Neuronal stem cell (in vitro differentiated cells): ENCODE data around the gene USP1.

ENCODE experiments used
- DNase-seq: peaks from one replicate; pipeline ENCODE4 v3.0.0-alpha.2; 2013; ENCODE audit warnings: low spot score
- H2AFZ ChIP-seq: one replicate; pipeline ENCODE4 v1.6.1; 2013; ENCODE audit warnings: mild to moderate bottlenecking, low read length, inconsistent platforms
- H2AK5ac ChIP-seq: 2 replicates; pipeline ENCODE4 v1.6.1; 2013; ENCODE audit warnings: low read depth, mild to moderate bottlenecking, inconsistent platforms, low read length, moderate library complexity, mixed read lengths
- H2BK120ac ChIP-seq: 2 replicates; pipeline ENCODE4 v1.6.1; 2013; ENCODE audit warnings: low read depth, mild to moderate bottlenecking, inconsistent platforms, low read length, moderate library complexity, mixed read lengths
- H2BK12ac ChIP-seq: one replicate; pipeline ENCODE4 v1.6.1; 2013; ENCODE audit warnings: low read length, inconsistent platforms
- H2BK15ac ChIP-seq: 2 replicates; pipeline ENCODE4 v1.6.1; 2013; ENCODE audit warnings: mild to moderate bottlenecking, low read length, inconsistent platforms, mixed read lengths
- H2BK5ac ChIP-seq: one replicate; pipeline ENCODE4 v1.6.1; 2013; ENCODE audit warnings: inconsistent platforms, mild to moderate bottlenecking, low read length, moderate library complexity
- H3K14ac ChIP-seq: one replicate; pipeline ENCODE4 v1.6.1; 2013; ENCODE audit warnings: low read length, inconsistent platforms
- H3K18ac ChIP-seq: 2 replicates; pipeline ENCODE4 v1.6.1; 2013; ENCODE audit warnings: low read length, inconsistent platforms
- H3K23ac ChIP-seq: 2 replicates; pipeline ENCODE4 v1.6.1; 2013; ENCODE audit warnings: low read depth, mild to moderate bottlenecking, mixed read lengths, low read length, inconsistent platforms; ENCODE audit not compliant: poor library complexity
- H3K27ac ChIP-seq: replicated peaks from 3 replicates; pipeline ENCODE4 v1.5.1; 2013; ENCODE audit warnings: low read length, inconsistent platforms
- H3K27me3 ChIP-seq, 3 experiments: 2 replicates each; pipeline ENCODE4 v1.6.1; 2013; ENCODE audit warnings: low read length in 3 of 3, mild to moderate bottlenecking in 2 of 3, inconsistent platforms in 1 of 3, low read depth in 1 of 3, mixed read lengths in 1 of 3, moderate library complexity in 1 of 3; ENCODE audit not compliant: control insufficient read depth in 3 of 3, insufficient read depth in 3 of 3
- H3K36me3 ChIP-seq, 2 donors: replicated peaks in 1 of 2; 2 replicates each; pipeline ENCODE4 v1.6.1; 2013; ENCODE audit warnings: low read length in 2 of 2; ENCODE audit not compliant: control insufficient read depth in 2 of 2, insufficient read depth in 2 of 2
- H3K4ac ChIP-seq: 2 replicates; pipeline ENCODE4 v1.6.1; 2013; ENCODE audit warnings: inconsistent platforms, mild to moderate bottlenecking, low read length, moderate library complexity
- H3K4me1 ChIP-seq, 2 donors: 1 replicate in 1 of 2; 2 replicates in 1 of 2; pipeline ENCODE4 v1.6.1; 2013; ENCODE audit warnings: low read length in 2 of 2, low read depth in 1 of 2; ENCODE audit not compliant: control insufficient read depth in 2 of 2, insufficient read depth in 1 of 2
- H3K4me2 ChIP-seq: one replicate; pipeline ENCODE4 v1.6.1; 2013; ENCODE audit warnings: mild to moderate bottlenecking, low read length, inconsistent platforms; ENCODE audit not compliant: insufficient read depth, poor library complexity, severe bottlenecking
- H3K4me3 ChIP-seq, 2 donors: 2 replicates each; pipeline ENCODE4 v1.5.1; 2013; ENCODE audit warnings: low read length in 2 of 2, mild to moderate bottlenecking in 2 of 2, inconsistent platforms in 1 of 2, moderate library complexity in 1 of 2
- H3K79me1 ChIP-seq: one replicate; pipeline ENCODE4 v1.6.1; 2013; ENCODE audit warnings: low read depth, mild to moderate bottlenecking, inconsistent platforms, low read length, moderate library complexity
- H3K9ac ChIP-seq: one replicate; pipeline ENCODE4 v1.6.1; 2013; ENCODE audit warnings: mild to moderate bottlenecking, low read depth, low read length, inconsistent platforms; ENCODE audit not compliant: poor library complexity
- H3K9me3 ChIP-seq, 2 donors: replicated peaks in 1 of 2; 2 replicates each; pipeline versions ENCODE3 to v1.6.1; 2013; ENCODE audit warnings: low read length in 2 of 2, mild to moderate bottlenecking in 2 of 2, inconsistent platforms in 1 of 2, low read depth in 1 of 2, mixed read lengths in 1 of 2, moderate library complexity in 1 of 2; ENCODE audit not compliant: control insufficient read depth in 2 of 2, insufficient read depth in 1 of 2
- H4K8ac ChIP-seq: one replicate; pipeline ENCODE4 v1.6.1; 2013; ENCODE audit warnings: low read depth, mild to moderate bottlenecking, inconsistent platforms, low read length, moderate library complexity
- H4K91ac ChIP-seq: one replicate; pipeline ENCODE4 v1.6.1; 2013; ENCODE audit warnings: low read length, low read depth, mild to moderate bottlenecking, inconsistent platforms; ENCODE audit not compliant: poor library complexity
- WGBS, 2 donors: extraction: QIAGEN DNeasy Blood & Tissue Kit; methylation state at CpG; one replicate each; pipeline ENCODE4 v1.1.7; 2013; ENCODE audit warnings: missing lambda C conversion rate in 2 of 2, mixed read lengths in 1 of 2; ENCODE audit not compliant: insufficient read length in 2 of 2, insufficient replicate concordance in 1 of 2; ENCODE audit errors: extremely low coverage in 2 of 2; 5-methylcytosine and 5-hydroxymethylcytosine counted together

Gene USP1

DNA sequence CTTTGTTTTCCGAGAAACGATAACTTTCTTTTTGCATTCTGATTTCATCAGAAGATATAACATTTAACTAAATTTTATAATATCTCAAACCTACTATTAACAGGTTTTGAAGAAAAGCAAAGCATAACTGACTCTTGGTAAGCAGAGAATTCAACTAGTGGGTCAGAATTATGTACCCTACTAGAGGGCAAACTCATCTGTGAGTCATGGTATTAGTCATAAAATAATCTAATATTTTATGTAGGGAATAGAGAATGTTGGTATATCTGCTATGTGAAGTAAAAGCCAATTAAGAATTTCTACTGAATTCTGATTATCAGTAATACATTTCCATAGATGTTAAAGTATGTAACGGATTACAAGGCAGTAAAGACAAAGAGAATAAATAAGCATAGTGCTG, 56.8 kb downstream of the USP1 start:
- H4K91ac ChIP-seq = no peak overlapping the region
- H3K9me3 ChIP-seq = no peaks in the 10 kb centered on the region
- H3K27me3 ChIP-seq = no peaks in the 10 kb centered on the region
- no peak for DNase-seq
- H3K9ac ChIP-seq = no peak overlapping the region
- no peak overlapping the region for H3K27ac ChIP-seq
- no peak overlapping the region for H2AFZ ChIP-seq
- H3K18ac ChIP-seq = no peak overlapping the region
- H3K23ac ChIP-seq = no peak overlapping the region
- H2AK5ac ChIP-seq = no peak overlapping the region
- H2BK12ac ChIP-seq = no peak overlapping the region
- no peak overlapping the region for H2BK15ac ChIP-seq
- no peak overlapping the region for H2BK5ac ChIP-seq
- H3K79me1 ChIP-seq = no peaks in the 10 kb centered on the region
- no peak overlapping the region for H3K4me3 ChIP-seq
- no peak overlapping the region for H3K4ac ChIP-seq
- no peak overlapping the region for H4K8ac ChIP-seq
- no peaks in the 10 kb centered on the region for H3K4me1 ChIP-seq
- no peak overlapping the region for H3K14ac ChIP-seq
- peaks cover 4 to 85% of the 10 kb centered on the region in 2 donors for H3K36me3 ChIP-seq
- no peak overlapping the region for H2BK120ac ChIP-seq
- no CpG with 5 or more reads among the region's 3 CpGs for WGBS, 2 donors
- no peak overlapping the region for H3K4me2 ChIP-seq

DNA sequence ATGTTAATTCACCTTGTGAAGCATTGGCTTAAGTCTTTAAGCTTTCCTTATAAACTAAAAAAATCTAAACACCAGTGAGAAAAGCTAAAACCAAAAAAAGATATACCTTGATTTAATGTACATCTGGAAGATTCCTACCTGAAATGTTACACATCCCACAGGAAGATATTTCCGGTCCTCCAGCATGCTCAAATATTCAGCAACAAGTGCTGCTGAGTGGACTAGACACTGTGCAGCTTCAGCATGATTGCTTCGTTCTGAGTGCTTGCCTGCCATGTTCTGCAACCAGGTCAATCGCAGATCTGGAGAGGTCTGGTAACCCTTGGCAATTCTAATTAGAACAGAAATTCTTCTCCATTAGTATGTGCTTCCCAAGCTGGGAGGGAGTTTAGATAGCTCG, 57.3 kb downstream of the USP1 start:
- H2BK12ac ChIP-seq = no peak overlapping the region
- no peak overlapping the region for H2BK120ac ChIP-seq
- DNase-seq = no peak
- H2BK5ac ChIP-seq = no peak overlapping the region
- peaks cover 4 to 83% of the 10 kb centered on the region in 2 donors for H3K36me3 ChIP-seq
- H3K9ac ChIP-seq = no peak overlapping the region
- no peak overlapping the region for H3K23ac ChIP-seq
- no peaks in the 10 kb centered on the region for H3K27me3 ChIP-seq
- H3K4me2 ChIP-seq = no peak overlapping the region
- no peaks in the 10 kb centered on the region for H3K4me1 ChIP-seq
- no peak overlapping the region for H3K4ac ChIP-seq
- H2BK15ac ChIP-seq = no peak overlapping the region
- no peaks in the 10 kb centered on the region for H3K79me1 ChIP-seq
- no peak overlapping the region for H3K27ac ChIP-seq
- no peak overlapping the region for H2AK5ac ChIP-seq
- H3K14ac ChIP-seq = no peak overlapping the region
- H3K9me3 ChIP-seq = no peaks in the 10 kb centered on the region
- no peak overlapping the region for H3K18ac ChIP-seq
- no peak overlapping the region for H3K4me3 ChIP-seq
- no peak overlapping the region for H4K8ac ChIP-seq
- WGBS, 2 donors = no CpG with 5 or more reads among the region's 4 CpGs
- H2AFZ ChIP-seq = no peak overlapping the region
- H4K91ac ChIP-seq = no peak overlapping the region

DNA sequence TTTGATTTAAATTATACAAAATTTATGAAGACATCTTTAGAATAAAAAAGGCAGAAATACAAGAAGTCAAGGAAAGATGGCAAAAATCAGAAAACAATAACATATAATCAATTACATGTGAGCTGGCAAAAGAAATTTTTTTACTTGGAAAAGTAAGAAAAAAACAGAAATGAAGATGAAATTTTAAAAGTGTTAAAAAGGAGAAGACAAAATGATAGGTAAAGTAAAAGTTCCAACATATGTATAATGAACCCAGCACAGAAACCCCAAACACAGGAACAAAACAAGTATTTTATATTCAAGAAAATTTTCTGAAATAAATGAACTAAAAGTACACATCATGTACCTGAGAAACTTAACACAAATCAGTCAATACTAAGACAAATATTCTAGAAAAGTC, 63.4 kb downstream of the USP1 start:
- H3K18ac ChIP-seq = no peak overlapping the region
- no peak overlapping the region for H3K27ac ChIP-seq
- no peak for DNase-seq
- H2BK5ac ChIP-seq = no peak overlapping the region
- no peaks in the 10 kb centered on the region for H3K4me1 ChIP-seq
- H3K27me3 ChIP-seq = no peaks in the 10 kb centered on the region
- no peak overlapping the region for H2BK120ac ChIP-seq
- H2AK5ac ChIP-seq = no peak overlapping the region
- no peak overlapping the region for H3K4me2 ChIP-seq
- no peak overlapping the region for H2BK12ac ChIP-seq
- peaks cover 2 to 70% of the 10 kb centered on the region in 2 donors for H3K36me3 ChIP-seq
- H3K9me3 ChIP-seq = no peaks in the 10 kb centered on the region
- no peak overlapping the region for H4K91ac ChIP-seq
- H4K8ac ChIP-seq = no peak overlapping the region
- no peak overlapping the region for H2BK15ac ChIP-seq
- H3K23ac ChIP-seq = no peak overlapping the region
- no peak overlapping the region for H2AFZ ChIP-seq
- H3K14ac ChIP-seq = no peak overlapping the region
- no peak overlapping the region for H3K4me3 ChIP-seq
- H3K79me1 ChIP-seq = no peaks in the 10 kb centered on the region
- H3K4ac ChIP-seq = no peak overlapping the region
- H3K9ac ChIP-seq = no peak overlapping the region
